Subcutaneous abdominal adipose tissue (tissue), 5 donors: ENCODE data around the gene DENND5A.

Experiments
- H3K27ac ChIP-seq: one replicate; pipeline ENCODE4 v1.7.0; 2013; ENCODE audit warnings: low read depth, mild to moderate bottlenecking, inconsistent platforms, low read length, moderate library complexity
- H3K27me3 ChIP-seq, 5 donors: one replicate each; pipeline ENCODE4 v1.7.0; 2013; ENCODE audit warnings: low read length in 5 of 5, inconsistent platforms in 1 of 5; ENCODE audit not compliant: control insufficient read depth in 5 of 5, insufficient read depth in 4 of 5
- H3K36me3 ChIP-seq, 5 donors: one replicate each; pipeline ENCODE4 v1.7.0; 2013; ENCODE audit warnings: low read length in 5 of 5; ENCODE audit not compliant: control insufficient read depth in 5 of 5, insufficient read depth in 5 of 5
- H3K4me1 ChIP-seq, 5 donors: one replicate each; pipeline ENCODE4 v1.7.0; 2013; ENCODE audit warnings: low read length in 5 of 5, mild to moderate bottlenecking in 3 of 5, moderate library complexity in 1 of 5; ENCODE audit not compliant: control insufficient read depth in 5 of 5, insufficient read depth in 5 of 5
- H3K4me3 ChIP-seq, 5 donors: one replicate each; pipeline ENCODE4 v1.7.0; 2013; ENCODE audit warnings: low read length in 5 of 5, low read depth in 1 of 5
- H3K9ac ChIP-seq, 5 donors: one replicate each; pipeline ENCODE4 v1.7.0; 2013; ENCODE audit warnings: low read length in 5 of 5, mild to moderate bottlenecking in 4 of 5, moderate library complexity in 3 of 5
- H3K9me3 ChIP-seq, 5 donors: one replicate each; pipeline ENCODE4 v1.7.0; 2013; ENCODE audit warnings: low read length in 5 of 5; ENCODE audit not compliant: control insufficient read depth in 5 of 5
- donor health status: healthy.
- donor health status: healthy.
- donor health status: healthy.
- donor health status: healthy.
- donor health status: healthy.

Gene DENND5A

GRCh38 chr11:9182180-9182871 is 82.8 kb downstream of the DENND5A start:
- peaks cover 21 to 35% (median 29%) of the 10 kb centered on the region in 5 donors for H3K36me3 ChIP-seq
- H3K27me3 ChIP-seq = no peaks in the 10 kb centered on the region
- H3K27ac ChIP-seq = no peak overlapping the region
- no peaks in the 10 kb centered on the region for H3K9me3 ChIP-seq
- no peak overlapping the region for H3K9ac ChIP-seq
- H3K4me3 ChIP-seq = no peak overlapping the region
- peaks cover 0 to 15% (median 5%) of the 10 kb centered on the region in 5 donors for H3K4me1 ChIP-seq

GRCh38 chr11:9180784-9181183 is 84.4 kb downstream of the DENND5A start:
- Histone ChIP-seq H3K4me1 (peaks cover 0 to 15% (median 5%) of the 10 kb centered on the region in 5 donors), H3K27me3 (no peaks in the 10 kb centered on the region), H3K9ac (no peak overlapping the region), H3K9me3 (no peaks in the 10 kb centered on the region), H3K4me3 (no peak overlapping the region), H3K36me3 (peaks cover 31 to 48% (median 39%) of the 10 kb centered on the region in 5 donors), H3K27ac (no peak overlapping the region)

- Histone ChIP-seq H3K27me3 (no peaks in the 10 kb centered on the region), H3K4me1 (peaks cover 0 to 11% (median 5%) of the 10 kb centered on the region in 5 donors), H3K4me3 (no peak overlapping the region), H3K9me3 (no peaks in the 10 kb centered on the region), H3K36me3 (peaks cover 32 to 47% (median 38%) of the 10 kb centered on the region in 5 donors), H3K27ac (no peak overlapping the region), H3K9ac (no peak overlapping the region)
These were observed 86.0 kb downstream of the DENND5A start for GRCh38 chr11:9179141-9179540.

- peaks cover 32 to 47% (median 38%) of the 10 kb centered on the region in 5 donors for H3K36me3 ChIP-seq
- no peaks in the 10 kb centered on the region for H3K27me3 ChIP-seq
- no peak overlapping the region for H3K9ac ChIP-seq
- H3K4me3 ChIP-seq = no peak overlapping the region
- H3K9me3 ChIP-seq = no peaks in the 10 kb centered on the region
- no peak overlapping the region for H3K27ac ChIP-seq
- H3K4me1 ChIP-seq = peaks cover 0 to 11% (median 5%) of the 10 kb centered on the region in 5 donors
These were observed 86.4 kb downstream of the DENND5A start for GRCh38 chr11:9178716-9179115.

GRCh38 chr11:9177438-9178091 is 87.6 kb downstream of the DENND5A start:
- Histone ChIP-seq H3K9me3 (no peaks in the 10 kb centered on the region), H3K27ac (no peak overlapping the region), H3K36me3 (peaks cover 30 to 55% (median 42%) of the 10 kb centered on the region in 5 donors), H3K4me3 (no peak overlapping the region), H3K9ac (no peak overlapping the region), H3K4me1 (peaks cover 0 to 11% (median 5%) of the 10 kb centered on the region in 5 donors), H3K27me3 (no peaks in the 10 kb centered on the region)

- peaks cover 28 to 60% (median 44%) of the 10 kb centered on the region in 5 donors for H3K36me3 ChIP-seq
- H3K27ac ChIP-seq = no peak overlapping the region
- no peak overlapping the region for H3K4me3 ChIP-seq
- no peaks in the 10 kb centered on the region for H3K9me3 ChIP-seq
- H3K27me3 ChIP-seq = no peaks in the 10 kb centered on the region
- no peak overlapping the region for H3K9ac ChIP-seq
- H3K4me1 ChIP-seq = peaks cover 0 to 11% (median 5%) of the 10 kb centered on the region in 5 donors
These were observed 88.6 kb downstream of the DENND5A start for GRCh38 chr11:9176550-9176949.

- Histone ChIP-seq H3K36me3 (peaks cover 28 to 60% (median 44%) of the 10 kb centered on the region in 5 donors), H3K4me3 (no peak overlapping the region), H3K27me3 (no peaks in the 10 kb centered on the region), H3K27ac (no peak overlapping the region), H3K9ac (no peak overlapping the region), H3K4me1 (peaks cover 0 to 8% (median 5%) of the 10 kb centered on the region in 5 donors), H3K9me3 (no peaks in the 10 kb centered on the region)
These were observed 89.0 kb downstream of the DENND5A start for GRCh38 chr11:9176136-9176535.

- Histone ChIP-seq H3K27ac (no peak overlapping the region), H3K36me3 (peaks cover 22 to 66% (median 36%) of the 10 kb centered on the region in 5 donors), H3K9ac (no peak overlapping the region), H3K9me3 (no peaks in the 10 kb centered on the region), H3K27me3 (no peaks in the 10 kb centered on the region), H3K4me3 (no peak overlapping the region), H3K4me1 (no peaks in the 10 kb centered on the region)
These were observed 92.8 kb downstream of the DENND5A start for GRCh38 chr11:9172389-9172788.

- H3K36me3 ChIP-seq = peaks cover 15 to 59% (median 30%) of the 10 kb centered on the region in 5 donors
- H3K4me1 ChIP-seq = no peaks in the 10 kb centered on the region
- no peak overlapping the region for H3K9ac ChIP-seq
- no peaks in the 10 kb centered on the region for H3K27me3 ChIP-seq
- no peak overlapping the region for H3K27ac ChIP-seq
- no peaks in the 10 kb centered on the region for H3K9me3 ChIP-seq
- no peak overlapping the region for H3K4me3 ChIP-seq
These were observed 94.7 kb downstream of the DENND5A start for GRCh38 chr11:9170450-9170849.

- Histone ChIP-seq H3K27me3 (no peaks in the 10 kb centered on the region), H3K27ac (no peak overlapping the region), H3K9ac (no peak overlapping the region), H3K4me1 (no peaks in the 10 kb centered on the region), H3K4me3 (no peak overlapping the region), H3K36me3 (peaks cover 15 to 61% (median 31%) of the 10 kb centered on the region in 5 donors), H3K9me3 (no peaks in the 10 kb centered on the region)
These were observed 95.4 kb downstream of the DENND5A start for GRCh38 chr11:9169595-9170295.
